Kidney tubule cell (primary cell): ENCODE data around the gene LONP1.
"Not testable (repeated sequence)": the region's sequence is repeated elsewhere in the genome, so short reads cannot be mapped to it uniquely, and the experiment has no call there.

ENCODE experiments used
- DNase-seq: peaks from one replicate; pipeline ENCODE4 v3.0.0-alpha.2; 2018; ENCODE audit warnings: low spot score

LONP1 gene

DNA sequence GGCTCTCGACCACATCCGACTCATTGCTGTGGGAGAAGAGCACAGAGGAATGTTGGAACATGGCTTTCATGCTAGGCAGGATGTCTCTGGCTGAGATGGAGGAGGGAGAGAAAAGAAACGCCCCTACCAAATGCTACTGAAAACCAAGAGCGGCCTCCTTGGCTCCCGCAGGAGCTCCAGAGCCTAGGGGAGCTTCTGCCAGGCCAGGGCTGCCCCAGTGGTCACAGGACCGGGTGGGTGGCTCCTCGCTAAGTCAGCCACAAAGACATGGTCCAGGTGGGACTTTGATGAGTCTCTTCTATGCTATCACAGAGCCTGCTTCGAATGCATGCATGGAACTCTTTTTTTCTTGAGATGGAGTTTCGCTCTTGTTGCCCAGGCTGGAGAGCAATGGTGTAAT lies 6.7 kb downstream of the LONP1 start:
- no peak for DNase-seq

DNA sequence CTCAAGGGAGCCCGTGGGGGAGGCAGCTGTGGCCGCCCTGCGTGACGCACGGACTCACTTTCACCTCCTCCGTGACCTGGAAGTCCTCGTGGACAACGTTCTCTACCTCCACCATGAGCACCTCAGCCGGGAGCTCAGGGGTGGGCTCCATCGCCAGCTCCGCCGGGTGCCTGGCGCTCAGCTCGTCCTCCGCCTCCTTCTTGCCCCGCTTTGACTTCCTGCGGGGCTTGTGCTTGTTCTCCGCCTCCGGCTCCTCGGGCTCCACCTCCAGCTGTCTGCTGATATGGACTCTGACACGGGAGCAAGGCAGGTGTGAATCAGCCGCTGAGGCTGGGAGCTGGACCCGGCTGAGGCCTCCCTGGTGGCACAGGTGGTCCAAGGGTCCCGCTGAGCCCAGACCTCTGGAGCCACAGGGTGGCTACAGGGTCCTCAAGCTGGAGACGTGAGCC lies 8.2 kb downstream of the LONP1 start:
- DNase-seq: no peak

DNA sequence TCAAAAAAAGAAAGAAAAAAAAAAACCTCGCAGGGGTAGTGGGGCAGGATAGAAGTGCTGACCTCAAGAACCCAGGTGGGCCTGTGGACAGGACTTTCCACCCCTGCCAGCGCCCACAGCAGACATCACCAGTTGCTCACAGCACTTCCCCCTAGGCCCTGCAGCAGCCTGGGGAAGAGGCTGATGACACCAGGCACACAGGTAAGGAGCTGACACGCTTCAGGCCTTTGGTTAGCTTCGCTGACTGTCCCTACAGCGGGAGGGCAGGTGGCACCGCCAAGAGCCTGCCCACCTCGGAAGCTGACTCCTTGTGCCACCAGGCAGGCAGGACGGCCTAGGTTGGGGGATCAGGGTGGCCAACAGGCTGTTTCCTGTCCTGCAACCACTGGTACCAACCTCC lies 8.9 kb downstream of the LONP1 start:
- DNase-seq: no peak

DNA sequence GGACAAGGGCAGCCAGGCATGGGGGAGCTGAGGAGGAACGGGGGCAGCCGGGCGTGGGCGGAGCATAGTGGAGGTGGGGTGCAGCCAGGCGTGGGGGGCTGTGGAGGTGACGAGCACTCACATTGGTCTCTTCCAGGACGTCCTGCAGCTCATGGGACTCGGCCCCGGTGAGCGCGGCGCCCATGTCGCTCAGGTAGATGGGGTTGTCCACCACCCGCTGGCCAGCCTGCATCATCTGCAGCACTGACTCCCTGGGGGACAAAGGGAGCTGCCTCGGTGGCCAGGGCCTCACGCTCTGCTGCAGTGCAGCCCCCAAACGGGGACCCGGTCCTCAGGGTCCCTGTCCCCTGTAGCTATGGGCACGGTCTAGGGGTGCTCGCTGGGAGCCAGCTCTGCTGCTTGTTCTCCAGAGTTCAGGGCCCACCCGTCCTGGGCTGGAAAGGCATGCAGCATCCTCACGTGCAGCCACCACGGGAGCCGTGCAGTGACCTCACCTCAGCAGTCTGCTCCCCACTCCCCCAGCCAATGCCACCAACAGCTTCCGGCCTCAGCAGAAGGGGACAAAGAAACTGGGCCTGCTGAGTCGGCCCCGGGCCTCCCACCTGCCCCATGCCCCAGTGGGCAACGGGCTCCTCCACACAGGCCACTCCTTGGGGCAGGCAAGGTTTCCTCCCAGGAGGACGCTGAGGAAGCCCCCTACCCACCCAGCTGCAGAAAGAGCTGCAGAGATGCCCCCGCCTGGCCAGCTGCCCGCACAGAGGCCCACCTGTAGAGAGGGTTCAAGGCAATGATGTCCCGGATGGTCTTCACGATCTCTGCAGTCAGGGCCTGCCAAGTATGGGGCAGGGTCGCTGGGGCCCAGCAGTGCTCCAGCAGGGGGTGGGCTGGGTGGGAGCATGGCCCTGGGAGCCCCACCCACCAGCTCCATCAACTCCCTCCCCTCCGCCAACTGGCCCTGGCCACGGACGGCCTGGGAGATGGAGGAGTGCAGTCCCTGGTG lies 12.1 kb downstream of the LONP1 start:
- DNase-seq: no peak

GRCh38 chr19:5706876-5707573 lies 12.9 kb downstream of the LONP1 start:
- no peak for DNase-seq

GRCh38 chr19:5705552-5705951 lies 14.4 kb downstream of the LONP1 start:
- no peak for DNase-seq

DNA sequence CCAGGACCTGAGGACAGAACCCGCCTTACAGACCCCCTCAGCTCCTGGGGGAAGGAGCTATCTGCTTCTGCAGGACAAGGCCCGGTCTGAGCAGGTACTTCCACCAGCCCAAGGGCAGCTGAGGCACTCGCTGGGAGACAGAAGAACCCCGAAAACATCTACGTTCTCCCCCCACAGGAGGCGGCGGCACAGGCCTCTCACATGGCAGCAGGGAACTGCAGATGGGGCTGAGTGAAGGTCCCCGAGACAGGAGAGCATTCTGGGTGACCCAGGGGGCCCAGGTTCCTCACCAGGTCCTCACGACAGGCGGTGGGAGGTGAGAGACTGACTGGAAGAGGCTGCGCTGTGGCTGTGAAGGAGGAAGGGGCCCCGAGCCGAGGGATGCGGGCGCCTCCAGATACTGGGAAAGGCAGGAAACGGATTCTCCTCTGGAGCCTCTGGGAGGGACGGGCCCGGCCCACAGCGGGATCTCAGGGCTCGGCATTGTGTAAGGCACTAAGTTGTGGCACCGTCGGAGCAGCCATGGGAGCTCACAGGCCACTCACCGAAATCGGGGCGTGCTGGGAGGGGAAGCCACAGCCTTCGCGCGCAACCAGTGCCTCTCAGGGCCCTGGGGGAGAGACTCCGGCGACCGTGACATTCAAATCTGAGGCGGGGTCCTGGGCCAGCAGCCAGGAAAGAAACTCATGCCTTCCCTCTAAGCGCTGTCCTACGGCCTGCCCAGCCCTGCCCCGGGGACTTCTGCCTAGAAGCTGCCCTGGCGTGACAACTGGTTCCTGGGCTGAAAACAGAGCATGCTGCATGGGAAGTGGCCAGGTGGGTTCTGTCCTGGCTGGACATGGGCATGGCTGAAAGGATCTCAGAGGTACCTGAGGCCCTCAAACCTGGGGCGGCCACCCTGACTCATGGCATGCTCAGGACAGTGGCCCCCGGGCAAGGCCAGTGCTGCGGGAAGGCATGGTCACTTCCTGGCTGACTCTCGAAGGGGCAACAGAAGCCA lies 15.8 kb downstream of the LONP1 start:
- DNase-seq: no peak

DNA sequence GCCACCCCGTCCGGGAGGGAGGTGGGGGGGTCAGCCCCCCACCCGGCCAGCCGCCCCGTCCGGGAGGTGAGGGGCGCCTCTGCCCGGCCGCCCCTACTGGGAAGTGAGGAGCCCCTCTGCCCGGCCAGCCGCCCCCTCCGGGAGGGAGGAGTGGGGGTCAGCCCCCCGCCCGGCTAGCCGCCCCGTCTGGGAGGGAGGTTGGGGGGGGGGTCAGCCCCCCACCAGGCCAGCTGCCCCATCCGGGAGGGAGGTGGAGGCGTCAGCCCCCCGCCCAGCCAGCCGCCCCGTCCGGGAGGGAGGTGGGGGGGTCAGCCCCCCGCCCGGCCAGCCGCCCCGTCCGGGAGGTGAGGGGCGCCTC lies 17.9 kb downstream of the LONP1 start:
- not testable (repeated sequence) for DNase-seq

DNA sequence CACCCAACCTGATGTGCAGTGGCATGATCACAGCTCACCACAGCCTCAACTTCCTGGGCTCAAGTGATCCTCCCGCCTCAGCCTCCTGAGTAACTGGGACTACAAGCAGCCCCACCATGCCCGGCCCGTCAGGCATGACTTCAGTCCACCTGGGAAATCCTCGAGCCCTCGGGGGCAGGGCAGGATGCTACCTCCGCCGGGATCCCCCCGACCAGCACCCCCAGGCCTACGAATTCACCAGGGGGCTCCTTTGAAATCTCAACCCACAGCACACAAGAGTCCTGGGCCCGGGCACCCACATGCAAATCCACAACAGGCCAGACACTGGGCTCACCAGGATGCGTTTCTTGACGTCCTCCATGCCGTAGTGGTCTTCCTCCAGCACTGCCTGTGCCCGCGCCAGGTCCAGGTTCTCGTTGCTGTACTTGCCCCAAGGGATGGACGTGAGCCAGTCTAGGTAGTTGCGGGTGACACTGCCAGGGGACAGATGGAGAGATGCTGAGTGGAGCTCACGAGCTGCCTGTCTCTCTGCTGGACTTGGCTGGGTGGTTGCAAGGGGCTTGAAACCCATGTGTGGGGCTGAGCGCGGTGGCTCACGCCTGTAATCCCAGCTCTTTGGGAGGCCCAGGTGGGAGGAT lies 19.4 kb downstream of the LONP1 start:
- DNase-seq: no peak

- DNase-seq: no peak
Measured at GRCh38 chr19:5698635-5699422, 21.1 kb downstream of the LONP1 start.

DNA sequence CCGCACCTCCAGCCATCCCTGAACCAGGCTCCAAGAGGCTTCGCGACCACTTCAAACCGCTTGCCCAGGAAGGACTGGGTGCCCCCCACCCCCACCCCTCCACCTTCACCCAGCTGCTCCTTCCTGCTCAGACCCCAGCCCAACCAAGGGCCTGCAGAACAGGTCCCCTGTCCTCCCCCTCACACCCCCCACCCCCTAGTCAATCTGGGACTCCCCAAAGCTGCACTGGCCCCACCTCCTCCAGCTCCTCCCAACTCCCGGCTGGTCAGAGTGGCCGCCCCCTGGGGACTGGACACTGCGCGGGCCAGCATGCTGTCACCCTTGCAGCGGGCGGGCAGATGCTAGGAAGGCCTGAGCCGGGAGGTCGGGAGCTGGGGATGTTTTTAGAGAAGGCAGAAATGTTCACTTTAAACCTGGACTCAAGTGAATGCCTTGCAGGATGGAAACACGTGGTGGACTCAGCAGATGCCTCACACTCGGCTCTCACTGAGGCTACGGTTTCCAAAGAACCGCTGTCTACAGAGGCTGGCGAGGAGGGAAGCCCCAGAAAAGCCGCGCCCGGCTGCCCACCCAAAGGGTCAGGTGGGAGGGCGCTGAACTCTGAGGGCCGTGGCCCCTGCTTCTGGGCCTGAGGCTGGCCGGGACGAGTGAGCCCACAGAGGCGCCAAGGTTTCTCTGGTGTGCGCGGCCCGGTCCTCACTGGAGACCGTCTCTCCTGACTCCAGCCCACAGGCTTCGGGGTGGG lies 21.9 kb downstream of the LONP1 start:
- DNase-seq: no peak

DNA sequence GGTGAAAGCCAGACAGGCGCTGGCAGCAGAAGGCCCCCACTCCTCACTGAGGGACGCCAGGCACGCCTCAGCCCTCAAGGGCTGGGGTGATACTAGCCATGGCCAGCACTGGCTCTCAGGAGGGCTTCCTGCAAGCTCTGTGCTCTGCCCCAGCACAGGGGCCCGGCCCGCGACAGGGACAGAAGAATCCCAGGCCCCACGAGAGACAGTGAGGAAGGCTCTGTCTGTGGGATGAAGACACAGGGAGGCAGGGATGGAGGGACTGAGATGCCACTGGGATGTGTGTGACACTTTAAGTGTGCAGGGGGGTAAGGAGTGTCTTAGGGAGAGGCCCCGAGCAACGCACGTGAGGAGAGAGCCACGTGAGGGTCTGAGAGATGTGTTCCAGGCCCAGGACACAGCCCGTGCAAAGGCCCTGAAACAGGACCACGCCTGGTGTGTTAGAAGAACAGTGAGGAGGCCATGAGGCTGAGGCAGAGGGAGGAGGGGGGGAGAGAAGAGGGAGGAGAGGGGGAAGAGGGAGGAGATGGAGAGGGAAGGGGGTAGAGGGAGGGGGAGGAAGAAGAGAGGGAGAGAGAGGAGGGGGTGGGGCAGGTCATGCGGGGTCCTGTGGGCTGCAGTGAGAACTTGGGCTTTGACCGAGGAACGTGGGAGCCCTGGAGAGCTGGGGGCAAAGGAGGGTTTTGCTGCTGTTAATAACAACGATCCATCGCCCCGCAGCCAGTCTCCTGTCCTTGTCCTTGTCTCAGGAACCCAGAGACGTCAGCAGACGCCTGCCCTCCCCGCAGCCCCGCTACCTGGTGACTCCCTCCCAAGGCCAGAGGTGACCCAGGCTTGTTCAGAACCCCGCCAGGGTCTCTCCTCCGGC lies 22.7 kb downstream of the LONP1 start:
- DNase-seq: no peak

GRCh38 chr19:5696196-5697021 lies 23.5 kb downstream of the LONP1 start:
- DNase-seq: no peak

DNA sequence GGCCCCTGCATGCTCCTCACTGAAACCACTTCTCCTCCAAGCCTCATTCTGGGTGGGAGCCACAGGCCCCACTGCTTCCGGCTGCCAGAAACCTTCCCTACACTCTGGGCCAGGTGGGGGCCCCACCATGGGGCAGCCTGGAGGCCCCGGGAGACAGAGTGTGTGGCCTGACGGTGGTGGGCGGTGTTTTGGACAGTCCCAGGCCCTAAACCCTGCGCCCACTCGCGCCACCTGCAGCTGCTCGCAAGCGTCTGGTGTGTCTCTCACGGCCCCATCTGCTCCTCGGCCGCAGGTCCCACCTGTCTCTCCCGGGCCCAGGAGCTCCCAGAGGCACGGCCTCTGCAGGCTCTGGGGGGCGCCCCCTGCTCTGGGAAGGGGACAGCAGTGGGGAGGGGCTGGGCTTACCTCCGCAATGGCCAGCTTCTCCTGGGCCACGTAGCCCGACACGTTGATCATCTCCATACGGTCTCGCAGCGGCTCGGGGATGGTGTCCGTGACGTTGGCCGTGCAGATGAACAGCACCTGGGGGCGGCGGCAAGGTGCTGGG lies 24.2 kb downstream of the LONP1 start:
- DNase-seq: no peak

- DNase-seq: no peak
Measured at GRCh38 chr19:5694956-5695648, 24.8 kb downstream of the LONP1 start.

GRCh38 chr19:5694167-5694955 lies 25.6 kb downstream of the LONP1 start:
- no peak for DNase-seq
